GM18511 (cell line): ENCODE data around the gene ZFP1.

Source experiments
- ATAC-seq: cut with Tn5 transposase; IDR thresholded peaks from one replicate; pipeline ENCODE4 v1.9.1; 2021; ENCODE audit warnings: mild to moderate bottlenecking, moderate library complexity; ENCODE audit not compliant: unreplicated experiment

Gene ZFP1

DNA sequence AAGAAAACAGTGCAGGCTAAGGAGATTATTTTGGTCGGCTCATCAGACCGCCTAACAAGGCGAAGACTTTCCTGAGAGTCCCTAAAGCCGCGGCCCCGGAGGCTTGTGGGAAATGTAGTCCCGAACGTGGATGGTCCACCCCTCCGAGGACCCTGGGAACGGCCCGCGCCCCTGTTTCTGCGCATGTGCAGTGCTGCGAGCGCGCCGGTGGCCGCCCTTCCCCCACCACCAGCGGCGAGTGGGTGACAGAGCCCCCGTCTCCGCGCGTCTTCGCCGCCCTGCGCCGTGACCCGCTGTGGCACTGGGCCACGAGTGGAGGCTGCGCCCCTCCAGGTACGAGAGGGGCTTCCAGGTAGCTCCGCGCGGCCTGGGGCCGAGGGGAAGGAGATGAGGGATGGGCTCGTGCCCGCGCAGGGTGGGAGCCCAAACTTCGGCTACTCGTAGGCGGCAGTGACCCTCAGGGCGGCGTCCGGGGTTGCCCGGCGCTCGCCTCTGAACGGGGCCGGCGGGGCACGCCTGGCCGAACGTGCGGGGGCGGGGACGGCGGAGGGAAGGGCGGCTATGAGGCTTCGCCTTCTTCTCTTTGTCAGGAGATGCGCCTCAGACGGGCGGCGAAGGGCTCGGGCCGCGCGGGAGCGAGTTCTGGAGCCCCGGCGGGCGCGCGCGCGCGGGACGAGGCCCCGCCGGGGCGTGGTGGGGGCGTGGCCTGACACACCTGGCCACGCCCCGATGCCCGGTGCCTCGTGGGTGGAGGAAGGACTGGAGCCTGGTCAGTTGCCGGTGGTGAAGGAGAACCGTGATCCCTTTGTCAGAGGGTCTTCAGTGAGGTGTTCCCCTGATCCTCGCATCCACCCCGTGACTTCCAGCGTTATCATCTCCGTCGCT lies at the start of gene ZFP1:
ZFP1 (plus strand) TSS at position 214 of the 885 bp plus-strand sequence. CDS start 4,428 bp downstream, outside the sequence.
- peak; percentile 90 for ATAC-seq

DNA sequence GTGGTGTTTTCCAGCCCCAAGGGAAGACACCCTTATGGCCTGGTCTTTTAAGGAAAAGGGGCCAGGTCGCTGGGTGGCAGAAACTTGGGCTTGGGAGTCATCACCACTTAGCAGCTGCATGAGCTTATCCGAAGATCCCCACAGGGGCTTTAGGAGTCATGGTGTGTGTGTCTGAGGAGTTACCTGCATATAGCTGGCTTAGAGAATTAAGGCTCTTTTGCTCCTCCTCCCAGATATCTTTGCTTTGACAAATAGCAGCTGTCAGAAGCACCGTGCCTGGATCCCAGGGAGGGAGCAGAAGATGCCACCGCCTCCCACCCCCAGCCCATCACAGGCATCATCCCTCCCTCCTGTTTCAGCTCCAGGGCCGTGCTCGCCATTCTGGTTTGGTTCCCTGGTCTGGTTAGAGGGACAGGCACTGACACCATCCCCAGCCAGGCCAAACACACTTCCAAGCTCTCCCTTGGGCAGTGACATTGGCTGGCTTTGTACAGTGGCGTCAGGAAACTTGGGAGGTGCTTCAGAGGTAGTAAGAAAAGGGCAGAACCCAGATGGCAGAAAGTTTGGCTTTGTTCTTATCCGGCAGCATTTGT lies 49.2 kb upstream of the ZFP1 start:
- no peak for ATAC-seq

DNA sequence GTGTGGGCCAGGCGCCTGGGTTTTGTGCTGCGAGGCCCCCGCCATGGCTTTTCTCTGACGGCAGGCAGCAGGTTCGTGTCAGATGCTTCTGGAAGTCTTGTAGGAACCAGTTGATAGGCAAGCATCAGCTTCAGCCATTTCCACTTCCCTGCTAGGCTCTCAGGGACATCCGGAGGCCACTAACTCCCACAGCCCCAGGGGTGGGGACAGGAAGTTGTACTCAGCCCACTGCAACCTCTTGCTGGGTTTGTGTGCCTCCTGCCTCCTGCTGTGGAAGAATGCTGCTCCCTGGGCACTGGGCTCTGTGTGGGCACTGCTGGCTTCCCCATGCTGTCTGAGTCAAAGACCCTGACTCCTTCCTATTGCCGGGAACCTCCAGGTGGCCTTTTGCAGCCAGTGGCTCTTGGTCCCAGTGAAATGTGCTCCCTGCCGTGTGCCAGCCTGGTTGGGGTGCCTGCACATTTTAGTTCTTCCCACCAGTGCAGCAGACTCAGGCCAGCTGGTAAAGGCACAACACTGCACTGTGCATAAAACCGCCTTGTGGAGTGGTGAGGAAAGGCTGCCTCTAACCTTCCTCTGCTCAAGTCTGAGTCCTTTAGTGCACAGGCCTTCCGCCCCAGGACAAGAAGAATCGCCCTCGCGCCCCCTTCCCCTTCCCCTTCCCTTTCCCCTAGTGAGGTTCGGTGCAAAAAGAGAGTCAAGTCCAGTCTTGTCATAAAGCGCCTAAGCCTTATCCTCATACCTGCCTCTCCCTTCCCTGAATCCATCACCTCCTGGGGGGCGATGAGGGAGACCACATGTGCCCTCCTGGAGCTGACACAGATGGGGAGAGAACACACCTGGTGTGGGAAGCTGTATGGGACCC lies 48.4 kb upstream of the ZFP1 start:
- ATAC-seq: peak; percentile 72

DNA sequence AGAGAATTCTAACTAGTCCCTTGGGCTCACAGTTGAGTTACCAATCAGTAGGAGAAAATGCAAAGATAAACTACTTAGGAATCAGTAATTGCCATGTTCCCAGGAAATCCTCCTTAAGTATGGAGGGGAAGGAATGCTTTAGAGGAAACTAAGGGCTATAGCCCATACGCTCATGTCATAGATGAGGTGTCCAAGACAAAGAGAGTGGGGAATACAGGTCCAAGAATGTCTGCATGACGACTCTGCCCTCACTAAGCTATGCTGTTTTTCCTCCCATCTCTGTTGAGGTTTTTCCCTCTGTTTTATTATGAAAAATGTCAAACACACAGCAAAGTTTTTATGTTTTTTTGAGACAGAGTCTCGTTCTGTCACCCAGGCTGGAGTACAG lies 47.7 kb upstream of the ZFP1 start:
- ATAC-seq: no peak

DNA sequence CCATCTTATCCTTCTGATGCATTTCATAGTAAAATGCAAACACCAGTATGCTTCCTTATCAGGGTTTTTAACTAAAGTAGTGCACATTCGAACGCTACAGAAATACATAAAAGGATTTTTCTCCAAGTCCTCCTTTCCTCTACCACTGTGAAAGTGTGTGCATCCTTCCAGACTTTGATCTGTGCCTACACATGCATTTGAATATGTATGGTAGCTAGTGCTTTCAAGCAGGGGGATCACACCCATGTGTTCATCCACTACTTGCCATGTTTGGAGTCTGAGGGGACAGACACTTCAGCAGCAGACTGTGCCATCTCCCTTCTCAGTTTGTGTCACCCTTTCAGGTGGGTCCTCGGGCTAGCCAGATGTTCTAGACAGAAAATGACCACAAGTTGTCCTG lies 46.7 kb upstream of the ZFP1 start:
- no peak for ATAC-seq

DNA sequence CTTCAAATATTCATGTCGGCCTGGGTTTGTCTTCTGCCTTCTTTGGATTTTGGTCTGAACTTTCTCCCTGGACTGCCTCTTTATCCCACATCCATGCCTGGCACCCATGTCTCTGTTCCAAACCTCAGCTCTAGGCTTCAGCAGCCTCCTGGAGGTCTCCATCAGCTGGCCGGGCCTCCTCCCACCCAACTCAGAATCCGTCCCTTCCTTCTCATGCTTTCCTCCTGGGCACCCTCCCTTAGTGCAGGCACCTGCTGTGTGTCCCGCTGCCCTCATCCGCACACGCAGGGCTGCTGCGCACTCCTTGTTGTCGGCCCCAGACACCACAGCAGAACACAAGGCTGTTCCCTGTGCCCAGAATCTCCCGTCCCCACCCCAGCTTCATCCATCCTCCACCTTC lies 45.7 kb upstream of the ZFP1 start:
- no peak for ATAC-seq

DNA sequence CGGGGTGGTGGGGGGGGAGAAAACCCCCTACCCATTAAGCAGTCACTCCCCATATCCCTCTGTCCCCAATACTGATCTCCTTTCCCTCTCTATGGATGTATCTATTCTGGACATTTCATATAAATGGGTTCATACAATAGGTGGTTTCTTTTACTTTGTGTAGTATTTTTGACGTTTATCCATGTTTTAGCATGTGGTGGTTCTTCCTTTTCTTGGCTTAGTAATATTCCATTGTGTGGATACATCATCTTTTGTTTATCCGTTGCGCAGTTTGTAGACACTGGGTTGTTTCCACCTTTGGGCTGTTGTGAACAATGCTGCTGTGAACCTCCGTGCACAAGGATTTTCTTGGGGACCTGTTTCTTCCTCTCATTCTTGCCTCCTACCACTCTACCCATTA lies 44.3 kb upstream of the ZFP1 start:
- ATAC-seq: no peak

DNA sequence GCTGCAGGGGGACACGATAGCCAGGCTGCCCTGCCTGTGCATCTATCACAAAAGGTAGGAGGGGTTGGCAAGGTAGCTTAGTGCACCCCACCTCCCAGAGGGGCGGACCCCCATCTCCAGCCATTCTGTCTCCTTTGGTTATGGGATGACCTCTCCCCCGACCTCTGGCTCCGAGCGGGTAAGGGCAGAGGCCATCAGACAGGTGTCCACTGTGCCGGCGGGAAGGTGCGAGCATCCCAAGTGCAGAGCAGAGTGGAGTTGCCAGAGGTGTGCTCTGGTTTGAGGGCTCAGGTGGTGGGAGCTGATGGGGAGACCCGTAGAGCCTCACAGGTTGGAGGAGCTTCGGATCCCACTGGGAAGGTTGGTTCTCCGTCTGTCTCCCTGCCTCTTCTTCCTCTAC lies 43.5 kb upstream of the ZFP1 start:
- ATAC-seq: no peak

DNA sequence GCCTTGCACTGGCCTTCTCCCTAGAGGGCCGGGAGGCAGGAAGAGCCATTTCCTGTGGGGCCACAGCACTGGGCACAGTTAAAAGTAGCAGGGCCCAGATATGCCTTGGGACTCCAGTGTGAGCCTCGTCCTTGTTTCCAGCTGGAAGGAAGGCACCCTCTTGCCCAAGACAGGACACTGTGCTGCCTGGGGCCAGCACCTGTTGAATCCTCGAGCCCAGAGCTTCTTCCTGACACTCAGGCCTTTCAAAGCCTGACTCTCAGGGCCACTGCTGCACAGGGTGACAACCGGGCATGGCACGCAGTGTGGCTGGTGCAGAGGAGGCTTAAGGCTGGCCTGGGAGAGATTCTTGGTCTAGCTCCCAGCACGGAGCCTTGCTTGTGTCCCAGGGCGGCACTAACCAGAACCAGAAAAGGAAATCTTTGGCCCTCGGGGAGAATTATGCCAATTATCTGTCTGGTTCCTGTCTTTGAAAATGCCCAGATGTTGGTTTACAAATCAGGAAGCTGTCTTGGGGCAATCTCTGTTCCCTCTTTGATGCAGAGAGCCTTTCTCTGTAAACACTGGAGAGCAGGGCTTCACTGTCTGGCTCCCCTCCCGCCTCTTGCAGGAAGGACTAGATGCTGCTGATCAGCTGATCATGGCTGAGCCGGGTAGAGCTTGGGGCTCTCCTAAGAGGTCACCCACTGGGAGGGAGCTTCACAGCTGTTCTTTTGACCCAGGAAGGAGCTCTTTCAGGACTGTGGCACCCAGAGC lies 42.8 kb upstream of the ZFP1 start:
- no peak for ATAC-seq

DNA sequence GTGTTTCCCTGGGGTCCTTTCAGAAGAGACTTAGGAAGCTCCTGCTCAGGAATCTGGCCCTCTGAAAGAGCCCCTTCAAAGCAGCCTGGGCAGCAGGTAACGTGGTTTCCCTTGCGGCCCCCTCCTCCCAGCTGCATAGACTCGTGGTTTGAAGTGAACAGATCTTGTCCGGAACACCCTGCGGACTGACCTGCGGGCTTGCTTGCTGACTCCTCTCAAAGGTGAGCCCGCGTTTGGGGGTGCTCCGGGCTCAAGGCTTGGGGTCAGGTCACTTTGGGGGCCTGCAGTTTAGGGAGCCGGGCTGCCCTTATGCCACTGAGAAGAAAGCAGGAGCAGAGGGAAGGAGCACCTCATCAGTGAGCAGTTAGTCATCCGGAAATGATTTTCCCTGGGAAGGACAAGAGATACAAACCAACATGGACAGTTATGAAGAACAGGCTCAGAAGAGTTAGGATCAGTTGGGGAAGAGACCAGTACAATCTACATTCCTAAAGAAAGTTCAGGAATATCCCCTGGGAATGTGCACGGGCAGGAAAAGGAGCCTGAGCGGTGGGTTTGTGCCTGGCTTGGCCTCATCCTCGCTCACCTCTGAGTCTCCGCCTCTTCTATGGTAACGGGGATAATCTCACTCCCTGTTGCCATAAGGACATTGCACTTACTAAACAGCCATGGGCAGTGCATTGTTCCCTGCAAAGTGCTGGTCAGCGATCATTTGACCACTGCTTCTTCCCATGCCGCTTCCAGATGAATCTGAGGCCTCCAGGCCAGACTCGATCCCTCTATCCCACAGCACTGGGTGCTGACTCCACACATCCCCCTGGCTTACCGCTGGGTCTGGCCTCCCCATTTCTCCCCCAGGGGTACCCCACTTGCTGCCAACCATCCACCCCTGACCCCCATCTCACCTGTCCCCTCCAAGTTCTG lies 41.7 kb upstream of the ZFP1 start:
- ATAC-seq: no peak

DNA sequence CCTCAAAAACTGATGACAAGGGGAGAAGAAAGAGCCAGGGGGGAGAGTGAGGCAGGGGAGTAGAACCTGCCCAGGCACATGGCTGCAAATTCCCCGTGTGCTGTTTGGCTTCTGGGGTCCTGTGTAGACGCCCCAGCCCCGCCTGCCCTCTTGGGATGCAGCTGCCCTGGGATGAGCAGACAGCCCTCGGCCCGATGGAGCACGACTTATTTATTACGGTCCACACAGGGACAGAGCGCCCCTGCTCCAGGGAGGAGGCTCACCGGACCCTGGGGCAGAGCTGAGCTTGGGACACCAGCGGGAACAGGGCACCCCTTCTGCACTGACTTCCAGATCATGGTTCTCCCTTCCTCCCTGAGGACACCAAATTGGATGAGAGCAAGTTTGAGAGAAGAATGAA lies 40.8 kb upstream of the ZFP1 start:
- no peak for ATAC-seq

DNA sequence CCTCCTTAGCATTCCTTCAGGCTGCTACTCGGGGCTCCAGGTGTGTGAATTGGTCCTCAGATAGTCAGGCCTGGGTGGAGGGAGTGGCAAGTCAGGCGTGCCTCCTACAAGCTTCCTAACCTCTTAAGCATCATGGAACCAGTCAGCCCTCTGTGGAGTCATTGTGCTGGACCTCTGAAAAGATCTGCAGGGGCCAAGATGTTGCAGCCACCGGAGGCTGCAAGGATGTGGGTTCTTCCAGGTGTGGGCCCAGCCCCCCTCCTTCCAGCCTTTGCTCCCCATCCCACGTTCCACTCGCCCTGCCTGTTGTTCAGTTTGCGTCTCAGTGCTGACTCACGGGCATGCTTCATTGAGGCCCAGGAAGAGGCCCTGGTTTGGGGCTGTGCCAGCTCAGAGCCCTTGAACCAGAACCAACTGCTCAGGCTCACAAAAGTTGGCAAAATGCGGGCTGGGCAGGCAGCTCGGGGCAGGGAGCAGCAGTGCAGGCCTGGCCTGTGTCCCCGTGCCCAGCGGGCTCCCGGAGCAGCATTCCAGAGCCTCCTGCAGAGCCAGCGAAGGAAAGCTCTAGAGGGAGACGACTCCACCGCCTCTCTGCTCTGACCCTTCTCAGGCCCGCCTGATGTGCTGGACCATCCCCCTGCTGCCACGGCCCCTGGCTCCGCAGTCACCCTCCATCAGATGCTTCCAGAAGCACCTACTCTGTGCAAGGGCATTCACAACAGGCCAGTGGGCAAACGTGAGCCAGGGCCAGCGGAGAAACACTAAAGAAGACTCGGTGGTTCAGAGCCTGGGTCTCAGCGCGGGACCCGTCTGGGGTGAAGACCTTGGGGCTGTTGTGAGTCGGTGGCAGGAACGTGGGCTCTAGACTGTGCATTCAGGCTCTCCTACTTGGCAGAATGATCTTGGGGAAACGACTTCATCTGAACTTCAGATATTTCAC lies 39.3 kb upstream of the ZFP1 start:
- ATAC-seq: peak; percentile 49

DNA sequence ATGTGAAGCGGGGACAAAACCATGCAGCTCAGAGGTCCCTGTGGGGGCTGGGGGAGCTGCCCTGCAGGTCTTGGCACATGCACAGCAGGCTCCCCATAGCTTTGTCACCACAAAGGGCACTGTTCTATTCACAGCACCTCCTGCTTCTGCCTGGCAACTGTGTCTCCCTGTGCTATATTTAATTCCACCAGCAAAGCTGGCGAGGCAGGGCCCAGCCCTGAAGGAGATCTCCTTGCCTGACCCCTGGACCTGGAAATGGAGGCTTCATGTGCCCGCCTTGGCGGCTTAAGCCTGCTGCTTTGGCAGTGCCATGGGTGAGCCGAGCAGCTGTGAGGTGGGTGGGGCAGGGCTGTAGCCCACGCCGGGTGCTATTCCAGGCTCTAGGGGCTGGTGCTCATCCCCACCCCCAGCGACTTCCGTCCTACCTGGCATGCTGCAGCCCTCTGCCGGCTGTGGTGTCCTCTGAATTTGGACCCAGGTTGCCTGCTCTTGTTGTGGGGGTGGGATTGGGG lies 38.5 kb upstream of the ZFP1 start:
- no peak for ATAC-seq

DNA sequence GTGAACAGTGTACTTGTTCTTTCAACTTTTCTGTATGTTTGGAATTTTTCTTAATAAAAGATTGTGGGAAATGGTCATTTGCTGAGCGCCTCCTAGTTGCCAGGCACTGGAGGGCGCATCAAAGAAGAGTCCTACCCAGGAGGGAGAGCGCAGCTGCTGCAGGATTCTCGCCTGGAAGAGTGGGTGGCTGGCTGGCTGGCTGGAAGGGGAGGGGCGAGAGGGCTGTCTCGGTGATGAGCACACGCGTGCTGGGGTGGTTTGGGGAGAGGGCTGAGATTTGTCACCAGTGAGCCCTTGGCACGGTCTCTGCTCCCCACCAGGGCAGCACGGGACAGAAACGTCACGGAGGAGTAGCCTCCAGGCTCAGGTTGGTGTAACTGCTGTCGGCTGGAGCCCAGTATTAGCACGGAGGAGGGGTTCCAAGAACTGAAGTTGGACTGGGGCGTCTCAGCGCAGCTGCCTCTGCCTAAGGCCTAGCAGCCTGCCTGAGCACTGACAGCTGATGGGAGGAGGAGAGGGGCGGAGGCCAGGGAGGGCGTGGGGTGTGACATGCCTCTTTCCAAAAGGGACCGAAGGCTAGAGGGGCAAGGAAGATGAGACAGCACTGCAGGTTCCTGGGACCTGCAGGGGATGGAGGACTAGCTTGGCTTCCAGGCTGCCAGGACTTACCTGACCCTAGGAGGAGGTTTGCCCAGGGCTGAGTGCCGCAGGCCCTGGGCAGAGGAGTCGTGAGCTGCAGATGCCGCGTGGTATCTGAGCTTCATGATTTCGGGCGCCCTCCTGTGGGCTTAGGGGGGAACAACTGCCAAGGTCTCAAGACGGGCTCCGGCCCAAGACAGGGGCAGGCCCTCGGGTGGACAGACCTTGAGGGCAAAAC lies 37.4 kb upstream of the ZFP1 start:
- ATAC-seq: peak; percentile 77

DNA sequence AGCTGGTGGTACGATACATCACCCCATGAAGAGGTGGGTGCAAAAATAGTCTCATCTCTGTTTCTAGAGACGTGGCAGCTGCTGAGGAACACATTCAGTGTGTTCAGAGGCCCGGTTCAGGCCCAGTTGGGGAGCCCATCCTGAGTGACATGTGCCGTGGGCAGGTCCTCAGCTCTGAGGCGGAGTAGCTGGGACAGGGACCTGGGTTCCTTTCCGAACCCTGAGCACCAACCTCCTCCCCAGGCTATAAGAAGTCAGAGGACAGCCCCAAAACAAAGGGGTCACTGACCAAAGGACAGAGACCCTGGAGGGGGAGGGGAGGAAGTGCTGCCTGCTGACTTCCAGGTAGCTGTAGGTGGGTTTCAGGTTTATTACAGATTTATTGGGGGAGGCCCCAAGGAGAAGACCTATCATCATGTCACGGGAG lies 36.8 kb upstream of the ZFP1 start:
- ATAC-seq: peak; percentile 6

DNA sequence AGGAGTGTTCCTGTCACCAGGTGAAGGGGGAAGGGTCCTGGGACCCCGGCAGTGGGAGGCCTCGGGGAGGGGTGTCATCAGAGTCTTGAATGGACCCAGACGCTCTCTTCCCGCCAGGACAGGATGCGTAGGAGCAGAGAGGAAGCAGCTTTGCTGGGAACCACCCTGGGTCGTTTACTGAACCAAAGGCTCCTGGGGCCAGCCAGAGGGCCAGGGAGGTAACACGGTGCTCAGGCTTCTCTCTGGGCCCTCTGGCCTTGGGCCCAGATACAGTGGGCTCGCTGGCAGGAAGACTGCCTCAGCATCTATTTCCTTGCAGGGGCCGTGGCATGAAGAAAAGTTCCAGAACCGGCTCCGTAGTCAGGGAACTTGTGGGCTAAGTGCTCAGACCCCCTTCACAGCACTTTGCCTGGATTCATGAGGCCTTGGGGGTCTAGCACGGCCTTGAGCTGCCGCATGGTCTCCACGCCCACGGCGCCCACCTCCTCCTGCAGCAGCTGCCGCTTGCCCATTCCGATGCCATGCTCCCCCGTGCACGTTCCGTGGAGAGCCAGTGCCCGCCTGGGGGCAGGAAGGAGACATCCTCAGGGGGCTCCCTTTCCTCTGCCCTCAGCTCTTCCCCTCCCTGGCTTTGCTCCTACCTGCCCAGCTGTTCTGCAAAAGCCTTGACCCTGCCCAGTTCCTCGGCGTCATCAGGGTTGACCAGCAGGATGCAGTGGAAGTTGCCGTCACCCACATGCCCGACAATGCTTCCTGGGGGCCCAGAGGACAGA lies 36.2 kb upstream of the ZFP1 start:
- ATAC-seq: no peak
